ENCODE measurements around the gene RUNX2. TPM values are rescaled to one million over a fixed set of nuclear protein-coding genes. Genes with fewer than 3 reads are reported as not detected.

Gene RUNX2
- total RNA-seq, 1 experiment from 2014 or later, result 3.8 TPM

Other genes with a start within 250 kb of the RUNX2 start
- gene SUPT3H, start 49.6 kb downstream of the RUNX2 start, total RNA-seq (2014; rRNA removed), result 3.6 and 4.0 TPM in 2 replicates

Data from PC-3 (cell line).